Mammary epithelial cell (primary cell): ENCODE measurements around the gene PLA2G4E.

ENCODE experiments used
- CTCF ChIP-seq, 2 donors: IDR thresholded peaks in 1 of 2; conservative IDR thresholded peaks in 1 of 2; 2 replicates each; pipeline ENCODE4 v1.5.1; 2011 to 2012; ENCODE audit warnings: inconsistent platforms in 2 of 2, low read length in 2 of 2, mild to moderate bottlenecking in 2 of 2, control low read depth in 1 of 2, low read depth in 1 of 2; ENCODE audit not compliant: insufficient read depth in 1 of 2; ENCODE audit errors: extremely low read depth in 1 of 2
- EZH2 ChIP-seq: IDR thresholded peaks from 2 replicates; pipeline ENCODE4 v1.6.1; 2012; ENCODE audit warnings: low read length, inconsistent platforms, borderline replicate concordance

GRCh38 chr15:42018306-42019224 lies 2.3 kb downstream of the PLA2G4E start:
- TF ChIP-seq EZH2 (no peak), CTCF (conservative IDR thresholded peaks at IDR 0.05 in 1 of 2, IDR thresholded peaks at IDR 0.05 in 1 of 2; ENCODE audit: extremely low read depth in 1 of 2, insufficient read depth in 1 of 2, low read depth in 1 of 2, low read length in 2 of 2) (no peak)
